GM19395 (cell line): Measurements from ENCODE around the gene MYEOV.

Experiments
- ATAC-seq: cut with Tn5 transposase; IDR thresholded peaks from one replicate; pipeline ENCODE4 v1.9.1; 2021; ENCODE audit warnings: mild to moderate bottlenecking, moderate library complexity; ENCODE audit not compliant: unreplicated experiment

The MYEOV gene

DNA sequence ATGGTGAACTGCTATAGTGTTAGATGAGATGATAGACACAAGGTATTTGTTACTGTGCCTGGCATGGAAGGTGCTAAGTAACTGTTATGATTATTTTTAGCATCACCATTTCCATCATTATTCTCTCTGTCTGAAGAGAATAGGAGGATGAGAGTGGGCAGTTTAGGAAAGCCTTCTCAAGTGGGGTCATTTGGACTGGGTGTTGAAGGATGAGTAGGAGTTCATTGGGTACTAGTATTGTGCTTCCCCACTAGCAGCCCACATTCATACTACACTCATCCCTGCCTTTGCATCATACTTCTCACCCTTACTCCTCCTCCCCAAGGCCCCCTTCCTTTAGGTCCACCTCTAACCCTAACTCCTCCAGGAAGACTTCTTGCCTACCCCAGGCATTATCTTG is 20.6 kb downstream of the MYEOV start:
- no peak for ATAC-seq

DNA sequence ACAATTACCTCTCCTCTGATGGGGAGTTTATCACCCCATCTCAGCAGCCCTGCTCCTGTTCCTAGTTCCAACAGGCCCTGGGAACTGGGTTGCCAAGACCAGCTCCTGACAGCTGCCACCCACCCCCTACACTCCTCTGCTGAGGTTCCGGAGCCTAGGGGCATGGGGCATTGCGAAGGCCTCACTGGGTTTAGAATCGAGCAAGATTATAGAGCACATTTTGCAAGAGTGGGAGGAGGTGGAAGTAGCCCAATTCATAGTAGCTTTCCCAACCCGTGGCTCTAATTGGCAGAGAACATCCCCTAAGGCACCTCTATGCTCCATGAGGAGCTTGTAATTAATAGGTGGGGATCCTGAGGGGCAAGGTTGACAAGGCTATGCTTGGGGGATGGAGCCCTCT is 23.0 kb downstream of the MYEOV start:
- no peak for ATAC-seq

DNA sequence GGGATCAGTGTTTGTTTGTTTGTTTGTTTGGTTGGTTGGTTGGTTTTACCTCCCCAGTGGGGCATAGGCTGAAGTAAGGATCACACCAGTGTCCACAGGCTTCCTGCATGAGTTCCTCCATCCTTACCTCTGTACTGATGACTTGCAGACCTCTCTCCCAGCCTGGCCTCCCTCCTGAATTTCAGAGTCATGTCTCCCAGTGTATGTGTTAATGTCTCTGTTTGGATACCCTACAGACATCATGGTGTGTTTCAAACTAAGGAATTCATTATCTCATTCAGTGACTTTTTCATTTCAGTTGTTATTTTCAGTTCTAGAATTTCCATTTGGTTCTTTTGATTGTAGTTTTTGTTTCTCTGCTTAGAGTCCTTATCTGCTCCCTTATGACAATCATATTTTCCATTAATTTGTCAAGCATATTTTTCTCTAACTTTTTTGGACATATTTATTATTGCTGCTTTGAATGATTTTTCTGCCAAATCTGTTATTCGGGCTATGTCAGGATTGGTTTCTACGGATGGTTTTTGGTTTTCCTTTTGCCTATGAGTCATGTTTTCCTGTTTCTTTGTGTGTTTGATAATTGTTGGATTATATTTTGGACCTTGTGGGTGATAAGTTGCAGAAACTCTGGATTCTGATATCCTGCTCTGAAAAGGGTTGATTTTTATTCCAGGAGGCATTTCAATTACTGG is 23.6 kb downstream of the MYEOV start:
- no peak for ATAC-seq

DNA sequence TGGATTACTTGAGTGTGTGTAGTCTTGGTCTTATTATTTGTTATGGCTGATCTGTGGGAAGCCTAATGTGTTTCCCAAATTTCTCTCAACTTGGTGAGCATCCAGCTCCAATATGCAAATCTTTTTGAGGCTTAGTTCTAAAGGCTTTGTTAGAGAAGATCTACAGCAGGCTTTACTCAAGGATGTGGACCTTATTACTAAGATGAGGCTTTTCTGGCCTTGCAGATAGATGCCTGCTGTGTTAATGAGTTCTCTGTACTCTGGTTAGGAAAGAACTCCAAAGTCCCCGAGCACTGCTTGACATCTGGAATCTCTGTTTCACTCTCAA is 24.1 kb downstream of the MYEOV start:
- no peak for ATAC-seq

DNA sequence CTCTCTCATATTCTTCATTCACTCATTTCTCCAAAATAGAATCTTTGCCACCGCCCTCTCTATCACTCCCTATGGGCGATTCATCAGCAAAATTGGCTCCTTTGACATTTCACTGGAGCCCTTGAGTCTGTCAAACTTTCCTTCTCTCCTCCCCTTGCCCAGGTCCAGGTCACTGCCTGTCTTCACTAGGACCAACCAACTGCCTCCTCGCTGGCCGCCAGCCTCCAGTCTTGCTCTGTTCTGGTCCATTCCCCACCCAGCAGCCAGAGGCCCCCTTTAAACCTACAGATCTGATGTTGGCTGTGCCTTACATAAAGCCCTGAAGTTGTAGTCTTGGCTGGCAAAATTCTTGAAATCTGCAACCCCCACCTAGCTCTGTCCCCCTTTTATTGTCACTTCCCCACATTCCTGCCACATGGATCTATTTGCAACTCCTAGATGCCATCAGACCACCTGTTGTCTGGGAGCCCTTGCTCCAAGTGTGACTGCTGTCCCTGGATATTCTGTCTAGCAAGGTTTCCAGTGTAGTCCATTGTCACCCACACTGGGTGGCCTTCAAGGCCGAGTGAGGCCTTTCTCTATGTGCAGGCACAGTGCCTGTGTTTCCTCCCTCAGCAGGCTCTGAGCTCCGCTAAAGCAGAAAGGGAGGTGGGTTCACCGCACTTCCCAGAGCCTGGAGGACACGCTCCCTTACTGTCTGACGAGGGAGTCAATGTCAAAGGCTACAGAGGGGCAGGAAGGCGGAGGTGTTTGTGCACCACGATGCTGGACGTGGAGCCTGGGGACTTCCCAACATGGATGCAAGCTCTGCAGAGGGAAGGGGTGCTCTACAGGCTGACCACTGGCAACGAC is 25.5 kb downstream of the MYEOV start:
- no peak for ATAC-seq

DNA sequence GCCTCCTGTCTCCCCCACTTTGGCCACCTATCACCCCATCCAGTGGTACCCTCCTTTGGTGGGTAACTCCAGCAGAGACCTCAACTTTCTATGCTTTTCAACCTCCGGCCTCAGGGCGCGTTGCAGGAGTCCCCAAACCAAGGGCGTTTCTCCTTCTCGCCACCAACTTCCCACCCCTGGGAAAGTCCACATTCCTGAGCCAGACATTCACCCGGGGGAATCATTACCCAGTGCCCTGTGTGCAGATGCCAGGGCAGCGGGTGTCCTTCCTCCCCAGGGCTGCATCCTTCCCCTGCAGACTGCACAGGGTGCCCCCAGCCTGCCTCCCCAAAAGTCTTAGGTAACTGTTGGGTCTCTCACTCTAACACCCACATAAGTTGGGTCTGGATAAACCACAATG is 26.4 kb downstream of the MYEOV start:
- no peak for ATAC-seq

DNA sequence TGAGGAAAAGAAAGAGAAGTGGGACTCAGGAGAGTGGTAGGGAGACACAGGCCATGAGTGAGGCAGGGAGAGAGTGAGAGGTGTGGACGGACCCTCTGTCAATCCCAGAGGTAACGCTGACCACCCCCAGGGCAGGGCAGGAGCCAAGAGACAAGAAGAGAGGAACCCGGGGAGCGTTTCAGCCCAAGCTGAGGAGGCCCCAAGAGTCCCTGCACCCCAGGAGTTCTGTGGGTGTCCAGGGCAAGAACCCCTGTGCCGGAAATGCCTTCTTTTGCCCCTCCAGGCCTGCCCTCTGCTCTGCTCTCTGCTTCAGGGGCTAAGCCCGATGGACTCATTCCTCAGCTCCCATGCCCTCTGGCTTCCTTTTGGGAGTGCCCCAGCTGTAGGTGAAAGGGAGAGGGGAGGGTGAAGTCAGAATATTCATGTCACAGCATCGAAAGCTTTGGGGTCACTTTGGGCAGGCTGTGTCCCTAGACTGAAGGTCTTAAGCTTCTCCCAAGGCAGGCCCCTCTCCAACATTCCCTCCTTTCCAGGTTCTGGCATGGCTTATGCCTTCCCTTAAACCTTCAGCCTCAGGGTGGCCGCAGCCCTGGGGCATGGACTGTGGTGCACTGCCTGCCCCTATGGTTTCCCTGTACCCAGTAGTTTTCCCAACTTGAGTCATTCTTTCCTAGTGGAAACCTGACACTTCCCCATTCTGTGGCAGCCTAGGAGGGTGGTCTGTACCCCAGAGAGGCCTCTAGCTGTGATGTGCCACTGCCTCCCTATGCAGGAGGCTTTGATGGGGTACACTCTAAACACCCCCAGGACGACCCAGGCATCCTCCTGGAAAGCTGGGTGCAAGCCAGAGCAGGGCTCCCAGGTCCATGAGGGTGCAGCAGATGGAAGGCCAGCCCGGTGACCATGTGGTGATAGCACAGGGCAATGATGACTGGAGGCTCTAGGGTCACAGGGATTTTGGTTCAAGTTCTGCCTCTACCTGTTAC is 27.1 kb downstream of the MYEOV start:
- ATAC-seq: no peak

DNA sequence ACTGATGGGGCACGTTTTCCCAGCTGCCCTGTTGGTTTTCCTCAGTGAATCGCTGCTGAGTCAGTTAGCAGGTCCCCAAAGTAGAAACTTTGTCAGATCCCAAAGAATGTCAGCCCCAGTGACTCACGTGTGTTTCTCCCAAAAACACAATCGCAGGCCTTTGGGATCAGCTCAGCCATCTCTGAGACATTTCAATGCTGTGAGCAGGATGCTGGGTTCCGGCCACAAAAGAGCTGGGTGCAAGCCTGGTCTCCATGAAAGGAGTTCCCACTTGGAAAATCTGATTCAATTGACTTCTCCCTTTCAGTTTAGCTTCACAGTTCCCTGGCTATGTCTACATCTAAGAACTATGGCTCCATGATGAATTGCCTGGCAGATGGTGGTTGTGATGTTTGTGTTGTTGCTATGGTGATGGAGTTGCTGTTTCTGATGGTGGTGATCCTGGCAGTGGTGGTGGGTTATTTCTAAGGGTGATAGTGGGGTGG is 28.0 kb downstream of the MYEOV start:
- no peak for ATAC-seq

DNA sequence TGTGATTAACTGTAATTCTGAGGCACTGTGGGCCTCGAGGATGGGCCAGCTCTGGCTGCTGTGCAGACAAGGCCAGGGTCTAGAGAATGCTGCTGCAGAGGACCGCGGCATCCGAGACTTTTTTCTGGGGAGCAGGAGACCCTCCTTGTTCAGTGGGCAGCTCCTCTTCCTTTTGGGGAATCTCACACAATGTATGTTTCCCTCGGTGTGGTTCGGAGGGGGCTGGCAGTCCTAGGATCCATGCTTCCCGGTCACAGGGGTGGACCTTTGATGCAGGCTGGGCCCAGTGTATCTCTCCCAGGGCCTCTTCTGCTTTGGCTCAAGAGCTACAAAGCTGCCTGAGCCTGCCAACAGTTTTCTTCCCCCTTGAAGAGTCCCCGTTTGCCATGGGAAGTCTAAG is 31.5 kb downstream of the MYEOV start:
- no peak for ATAC-seq

DNA sequence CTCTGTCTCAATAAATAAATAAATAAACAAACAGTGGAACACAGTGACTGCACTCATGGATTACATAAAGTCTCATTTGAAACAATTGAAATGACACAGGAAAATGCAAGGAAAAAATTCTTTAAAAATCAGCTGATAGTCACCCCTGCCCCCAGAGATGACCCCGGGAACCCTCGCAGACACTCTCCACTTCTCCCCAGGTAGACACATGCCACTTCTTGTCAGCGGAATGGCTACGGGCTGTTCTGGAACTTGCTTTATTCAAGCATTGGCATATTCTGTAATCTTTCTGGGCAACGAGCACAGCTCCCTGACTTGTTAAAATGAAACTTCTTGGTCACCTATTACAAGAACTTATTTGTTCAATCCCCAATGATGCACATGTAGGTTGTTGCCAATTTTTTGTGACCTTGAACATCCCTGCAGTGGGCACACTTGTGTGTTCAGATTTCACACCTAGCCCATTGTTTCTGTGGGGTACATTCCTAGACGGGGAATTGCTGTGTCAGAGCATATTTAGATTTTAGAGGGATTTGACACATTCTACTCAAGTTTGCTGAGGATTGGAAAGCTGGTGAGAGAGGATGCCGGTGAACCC is 32.8 kb downstream of the MYEOV start:
- no peak for ATAC-seq

DNA sequence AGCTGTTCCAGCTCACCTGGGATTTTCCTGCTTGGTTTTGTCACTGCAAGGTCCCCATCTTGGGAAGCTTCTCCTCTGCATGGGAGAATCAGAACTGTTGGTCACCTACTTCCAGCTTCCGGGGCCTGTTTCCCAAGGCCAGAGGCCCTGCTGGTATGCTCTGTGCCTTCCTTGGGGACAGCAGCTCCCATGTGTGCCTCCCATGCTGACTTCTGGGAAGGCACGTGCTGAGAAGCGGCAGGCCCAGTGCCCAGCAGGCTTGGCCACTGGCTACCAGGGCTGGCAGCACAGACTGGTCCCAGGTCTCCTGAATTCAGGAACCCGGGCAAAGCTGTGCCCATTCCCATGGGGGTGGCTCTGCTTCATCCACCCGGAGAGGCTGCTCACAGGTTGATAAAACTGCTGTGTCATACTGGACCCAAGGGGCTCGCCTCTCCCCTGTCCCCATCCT is 33.8 kb downstream of the MYEOV start:
- no peak for ATAC-seq

DNA sequence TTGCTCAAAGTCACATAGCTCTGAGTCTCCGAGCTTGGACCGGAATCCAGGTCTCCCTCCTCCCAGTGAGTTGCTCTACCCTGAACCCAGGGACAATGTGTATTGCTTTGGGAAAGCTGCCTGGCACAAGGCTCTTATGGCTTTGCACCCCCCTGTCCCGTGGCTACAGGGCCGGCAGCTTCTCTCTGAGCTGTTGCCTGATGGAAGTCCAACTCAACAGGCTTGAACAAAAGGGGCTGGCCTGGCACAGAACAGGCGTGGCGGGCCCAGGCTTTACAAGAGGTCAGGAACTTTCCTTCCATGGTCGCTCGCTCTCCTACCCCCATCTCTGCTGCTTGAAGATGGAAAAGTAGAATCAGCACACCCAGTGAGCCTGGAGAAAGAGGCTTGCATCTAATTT is 34.3 kb downstream of the MYEOV start:
- no peak for ATAC-seq

DNA sequence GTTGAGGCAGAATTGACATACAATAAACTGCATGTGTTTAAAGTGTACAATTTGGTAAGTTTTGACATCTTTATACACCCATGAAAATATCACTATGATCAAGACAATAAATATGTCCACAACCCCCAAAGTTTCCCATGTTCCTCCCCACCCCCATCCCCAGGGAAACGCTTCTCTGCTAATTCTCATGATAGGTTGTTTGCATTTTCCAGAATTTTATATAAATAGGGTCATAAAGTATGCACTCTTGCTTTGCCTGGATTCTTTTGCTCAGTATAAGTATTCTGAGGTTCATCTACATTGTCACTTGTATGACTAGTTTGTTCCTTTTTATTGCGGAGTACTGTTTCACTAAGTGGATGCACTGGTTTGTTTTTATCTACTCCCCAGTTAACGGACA is 35.6 kb downstream of the MYEOV start:
- no peak for ATAC-seq

DNA sequence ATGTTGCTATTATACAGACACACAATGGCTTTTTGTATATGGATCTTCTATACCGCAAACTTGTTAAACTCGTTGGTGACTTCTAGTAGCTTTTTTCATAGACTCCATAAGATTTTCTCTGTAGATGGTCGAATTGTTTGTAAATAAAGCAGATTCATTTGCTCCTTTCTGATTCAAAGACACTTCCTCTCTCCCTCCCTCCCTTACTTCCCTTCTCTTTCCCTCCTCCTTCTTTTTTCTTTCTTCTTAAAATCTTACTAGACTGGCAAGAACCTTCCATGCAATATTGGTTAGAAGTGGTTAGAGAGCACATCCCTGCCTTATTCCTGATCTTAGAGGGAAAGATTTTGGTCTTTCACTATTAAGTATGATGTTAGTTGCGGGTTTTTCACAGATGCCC is 36.4 kb downstream of the MYEOV start:
- no peak for ATAC-seq

DNA sequence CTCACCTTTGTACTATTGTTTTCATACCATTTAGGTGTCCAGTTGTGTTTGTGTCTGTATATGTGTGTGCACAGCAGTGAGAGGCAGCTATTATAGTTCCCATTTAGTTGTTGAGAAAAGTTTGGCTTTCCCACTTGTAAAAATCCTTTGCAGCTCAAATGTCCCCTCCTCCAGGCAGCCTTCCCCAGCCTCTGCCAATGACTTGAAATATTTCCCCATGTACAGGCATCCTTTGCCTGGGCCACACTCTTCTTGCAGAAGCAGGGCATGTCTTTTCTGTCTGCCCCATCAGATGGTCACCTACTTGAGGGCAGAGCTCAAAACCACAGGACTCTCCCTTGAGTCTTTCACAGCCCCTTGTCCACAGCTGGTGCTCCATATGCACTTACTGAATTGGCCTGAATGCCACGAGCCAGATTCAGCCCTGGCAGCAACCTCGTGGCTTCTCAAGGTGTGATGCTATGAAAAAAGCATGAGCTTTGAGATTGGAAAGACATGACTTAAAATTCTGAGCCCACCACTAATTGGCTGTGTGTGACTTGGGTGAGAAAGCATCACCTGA is 39.3 kb downstream of the MYEOV start:
- no peak for ATAC-seq

DNA sequence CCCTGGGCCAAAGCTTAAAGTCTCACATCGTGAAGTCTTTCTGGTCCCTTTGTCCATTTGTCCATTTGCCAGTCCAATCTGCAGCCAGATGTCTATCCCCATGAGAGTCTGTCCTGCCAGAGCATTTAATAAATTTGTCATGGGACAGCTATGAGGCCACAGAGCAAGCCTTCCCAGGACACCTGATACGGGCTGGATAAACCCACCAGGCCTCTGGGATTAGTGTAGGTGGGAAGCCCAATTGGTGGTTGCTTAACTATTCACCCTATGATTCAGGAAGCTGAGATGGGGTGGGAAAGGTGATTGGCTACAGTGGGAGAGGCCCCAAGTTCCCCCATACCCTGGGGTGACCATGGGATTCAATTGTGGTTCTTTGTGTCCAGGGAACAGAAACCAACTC is 39.9 kb downstream of the MYEOV start:
- no peak for ATAC-seq

DNA sequence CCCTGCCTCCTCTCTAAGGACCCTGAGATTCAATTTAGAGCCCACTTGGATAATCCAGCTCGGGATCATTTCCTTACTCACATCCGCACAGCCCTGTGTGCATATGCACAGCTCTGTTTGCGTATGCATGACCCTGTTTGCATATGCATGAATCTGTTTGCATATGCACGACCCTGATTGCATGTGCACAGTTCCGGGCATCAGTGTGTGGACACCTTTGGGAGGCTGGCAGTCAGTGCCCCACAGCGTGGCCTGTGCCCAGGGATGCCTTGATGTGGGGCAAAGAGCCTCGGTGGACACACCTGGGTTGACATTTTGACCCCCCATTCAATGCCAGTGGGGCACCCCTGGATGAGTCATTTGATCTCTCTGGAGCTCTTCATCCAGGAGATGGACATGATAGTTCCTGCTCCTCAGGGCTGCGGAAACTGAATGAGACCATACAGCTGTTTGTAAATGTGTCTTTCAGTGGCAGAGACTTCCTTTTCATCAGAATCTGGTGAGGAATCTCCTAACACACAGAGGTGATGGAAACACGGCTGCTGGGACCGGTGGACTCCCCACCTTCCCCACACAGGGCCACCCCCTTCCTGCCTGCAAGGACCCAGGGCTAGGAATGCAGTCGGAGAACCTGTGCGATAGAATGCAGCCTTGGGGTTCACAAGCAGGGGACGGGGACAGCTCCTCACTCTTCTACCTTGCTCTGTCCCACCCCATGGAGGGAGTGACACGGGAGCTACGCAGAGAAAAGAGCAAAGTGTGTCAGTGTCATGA is 41.2 kb downstream of the MYEOV start:
- ATAC-seq: no peak

DNA sequence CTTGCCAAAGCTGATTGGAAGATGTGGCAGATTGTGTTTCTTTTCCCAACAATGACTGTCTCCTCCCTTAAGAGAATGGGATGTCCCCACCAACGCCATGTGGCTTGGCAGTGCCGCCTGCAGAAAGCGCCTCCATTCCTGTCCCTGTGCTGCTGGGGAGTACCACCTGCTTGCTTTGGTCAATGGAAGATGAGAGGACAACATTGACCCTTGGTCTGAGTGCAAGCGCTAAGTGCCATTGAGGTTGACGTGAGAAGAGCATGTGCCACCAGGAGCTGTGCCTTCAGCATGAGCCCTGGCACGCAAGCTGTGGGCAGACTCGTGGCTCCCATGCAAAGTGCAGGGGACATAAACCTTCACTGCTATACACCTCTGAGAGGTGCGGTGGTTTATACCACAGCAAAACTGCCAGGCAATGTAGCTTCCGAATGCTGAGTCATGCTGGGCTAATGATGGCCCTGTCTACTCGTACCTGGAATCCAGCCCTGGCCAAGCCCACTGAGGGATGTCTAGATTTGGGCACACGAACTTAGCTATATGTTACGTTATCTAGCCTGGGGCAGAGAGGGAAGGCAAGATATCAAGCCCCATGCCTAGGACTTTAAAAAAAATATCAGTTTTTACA is 41.9 kb downstream of the MYEOV start:
- ATAC-seq: no peak

DNA sequence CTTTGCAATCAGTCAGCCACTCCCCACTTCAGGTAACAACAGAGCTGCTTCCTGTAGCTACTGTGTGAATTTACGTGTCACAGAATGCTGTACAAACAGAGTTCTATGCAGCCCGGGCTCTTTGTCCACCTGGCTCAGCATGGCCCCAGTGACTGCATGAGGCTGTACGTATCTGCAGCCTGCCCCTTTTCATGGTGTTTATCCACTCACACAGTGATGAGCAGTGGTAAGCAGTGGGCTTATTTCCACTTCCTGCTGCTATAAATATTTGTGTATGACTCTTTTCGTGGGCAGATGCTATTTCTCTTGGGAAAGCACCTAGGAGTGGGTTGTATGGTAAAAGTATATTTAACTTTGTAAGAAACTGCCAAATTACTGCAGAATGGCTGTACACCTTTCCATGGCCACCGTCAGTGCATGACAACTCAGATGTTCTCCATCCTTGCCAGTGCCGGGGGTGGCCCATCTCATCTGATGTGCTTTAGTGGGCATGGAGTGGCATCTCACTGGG is 43.3 kb downstream of the MYEOV start:
- peak; percentile 67 for ATAC-seq
